Measurements from ENCODE around the gene ADAMTS2. TPM values are rescaled to one million over a fixed set of nuclear protein-coding genes. Genes with fewer than 3 reads are reported as not detected.

ADAMTS2 gene
- total and polyA plus RNA-seq, 2 experiments from 2014 or later: 1.6 to 8.1 TPM

- Histone ChIP-seq H3F3A (replicated peaks; ENCODE audit: low read depth) (no peaks in the 10 kb centered on the region), H3K27ac (ENCODE audit: low read depth) (no peak overlapping the region), H3K4me3 (peak overlapping the region; percentile 50), H3K4me1 (ENCODE audit: insufficient read depth) (peaks cover 9% of the 10 kb centered on the region; the same call in 1 of the 2 replicates), H3K9me2 (ENCODE audit: insufficient read depth) (no peaks in the 10 kb centered on the region), H3K4me2 (peak overlapping the region; percentile 80), H3K36me3 (ENCODE audit: insufficient read depth) (no peaks in the 10 kb centered on the region), H4K20me1 (replicated peaks; ENCODE audit: insufficient read depth) (no peaks in the 10 kb centered on the region), H3K79me2 (replicated peaks; ENCODE audit: insufficient read depth) (no peaks in the 10 kb centered on the region), H2AFZ (peak overlapping the region; percentile 78), H3K27me3 (ENCODE audit: insufficient read depth) (peaks cover 11% of the 10 kb centered on the region)
- Mint-ChIP-seq H3K36me3 (ENCODE audit: low read depth) (no peaks in the 10 kb centered on the region; the same call in 2 of the 3 replicates), H3K4me1 (peaks cover 15% of the 10 kb centered on the region), H3K4me3 (peak overlapping the region; percentile 72), H3K9me3 (0 out of 3 replicates have a peak, but pooled peaks cover 3% of the 10 kb centered on the region), H3K27me3 (ENCODE audit: insufficient read depth, low read depth, poor library complexity) (peaks cover 24% of the 10 kb centered on the region), H3K27ac (no peak overlapping the region)
- TF ChIP-seq ETS1 (IDR thresholded peaks at IDR 0.05) (no peak), POLR2AphosphoS5 (IDR thresholded peaks at IDR 0.05; ENCODE audit: low read depth) (no peak), ZNF114 (CRISPR knock-in tag; IDR thresholded peaks at IDR 0.05) (no peak), CREB1 (CRISPR knock-in tag; IDR thresholded peaks at IDR 0.05; ENCODE audit: low read depth) (no peak), STAT1 (IDR thresholded peaks at IDR 0.05; ENCODE audit: unreplicated experiment) (no peak), REST (IDR thresholded peaks at IDR 0.05; ENCODE audit: unreplicated experiment) (no peak), ZNF462 (CRISPR knock-in tag; IDR thresholded peaks at IDR 0.05) (no peak), CTCF (conservative IDR thresholded peaks at IDR 0.05; ENCODE audit: low read depth in 2 of 2) (no peak), ZNF331 (CRISPR knock-in tag; IDR thresholded peaks at IDR 0.05; ENCODE audit: low read depth) (no peak)
- ATAC-seq (peak; percentile 70), DNase-seq (ENCODE audit: low spot score) (peak; percentile 78)
Measured at GRCh38 chr5:179326122-179326927, 18.9 kb downstream of the ADAMTS2 start.

All from GM23338 (cell line).